GM23338 (cell line): Measurements from ENCODE around the gene CCRL2. TPM values are rescaled to one million over a fixed set of nuclear protein-coding genes. Genes with fewer than 3 reads are reported as not detected.
A peak's percentile ranks its signal among the peaks of the same experiment; 100 is the strongest.

Source experiments
- ATAC-seq: fragments of 200-7000 bp; cut with Tn5 transposase; 3 replicates; pipeline ENCODE4 v1.9.1; 2020
- DNase-seq: peaks from one replicate; pipeline ENCODE4 v3.0.0-alpha.2; 2015; ENCODE audit warnings: low spot score
- H2AFZ ChIP-seq: fragments of 200-600 bp; sonication (generic); 2 replicates; pipeline ENCODE4 v1.8.0; 2016; ENCODE audit warnings: antibody characterized with exemption, mild to moderate bottlenecking, moderate library complexity
- H3F3A ChIP-seq: fragments of 200-600 bp; sonication (generic); replicated peaks from 2 replicates; pipeline ENCODE4 v1.8.0; 2017; ENCODE audit warnings: antibody characterized with exemption, mixed run types, low read depth
- H3K27ac ChIP-seq: fragments of 200-600 bp; sonication (generic); 2 replicates; pipeline ENCODE4 v1.6.1; 2016; ENCODE audit warnings: low read depth
- H3K27me3 ChIP-seq: fragments of 200-600 bp; sonication (generic); 2 replicates; pipeline ENCODE4 v1.8.0; 2016; ENCODE audit warnings: mild to moderate bottlenecking, mixed run types, moderate library complexity; ENCODE audit not compliant: insufficient read depth
- H3K36me3 ChIP-seq: fragments of 200-600 bp; sonication (generic); 2 replicates; pipeline ENCODE4 v1.8.0; 2016; ENCODE audit warnings: mild to moderate bottlenecking; ENCODE audit not compliant: insufficient read depth
- H3K4me1 ChIP-seq: fragments of 200-600 bp; sonication (generic); 2 replicates; pipeline ENCODE4 v1.8.0; 2016; ENCODE audit warnings: mild to moderate bottlenecking, moderate library complexity; ENCODE audit not compliant: insufficient read depth
- H3K4me2 ChIP-seq: fragments of 200-600 bp; sonication (generic); 2 replicates; pipeline ENCODE4 v1.7.1; 2017; ENCODE audit warnings: mixed run types
- H3K4me3 ChIP-seq: fragments of 200-600 bp; sonication (generic); 2 replicates; pipeline ENCODE4 v1.6.1; 2016; ENCODE audit warnings: mixed run types
- H3K79me2 ChIP-seq: fragments of 200-600 bp; sonication (generic); replicated peaks from 2 replicates; pipeline ENCODE4 v1.8.0; 2017; ENCODE audit warnings: mild to moderate bottlenecking; ENCODE audit not compliant: insufficient read depth
- H3K9me2 ChIP-seq: fragments of 200-600 bp; sonication (generic); 2 replicates; pipeline ENCODE4 v1.8.0; 2017; ENCODE audit not compliant: insufficient read depth
- H4K20me1 ChIP-seq: fragments of 200-600 bp; sonication (generic); replicated peaks from 2 replicates; pipeline ENCODE4 v1.8.0; 2017; ENCODE audit warnings: mild to moderate bottlenecking; ENCODE audit not compliant: insufficient read depth
- H3K27ac Mint-ChIP-seq: 2 replicates; pipeline ENCODE4 v1.8.0; 2020; ENCODE audit warnings: inconsistent platforms, mild to moderate bottlenecking, moderate library complexity, mixed read lengths
- H3K27me3 Mint-ChIP-seq: 3 replicates; pipeline ENCODE4 v1.8.0; 2022; ENCODE audit warnings: low read depth, mild to moderate bottlenecking, moderate library complexity, mixed read lengths, inconsistent platforms; ENCODE audit not compliant: insufficient read depth, poor library complexity
- H3K36me3 Mint-ChIP-seq: 3 replicates; pipeline ENCODE4 v1.8.0; 2021; ENCODE audit warnings: low read depth, mild to moderate bottlenecking, inconsistent platforms, moderate library complexity, mixed read lengths
- H3K4me1 Mint-ChIP-seq: 3 replicates; pipeline ENCODE4 v1.8.0; 2020; ENCODE audit warnings: mild to moderate bottlenecking, inconsistent platforms, mixed read lengths
- H3K4me3 Mint-ChIP-seq: 3 replicates; pipeline ENCODE4 v1.8.0; 2021; ENCODE audit warnings: moderate library complexity, mild to moderate bottlenecking, inconsistent platforms, mixed read lengths
- H3K9me3 Mint-ChIP-seq: 3 replicates; pipeline ENCODE4 v1.8.0; 2020; ENCODE audit warnings: moderate library complexity, mild to moderate bottlenecking, inconsistent platforms, mixed read lengths
- CREB1 ChIP-seq: fragments of 250-450 bp; sonication (Bioruptor Pico); IDR thresholded peaks from 2 replicates; pipeline ENCODE4 v1.5.0; 2020; ENCODE audit warnings: low read depth, mild to moderate bottlenecking, moderate library complexity
- EZH2 ChIP-seq: fragments of 200-600 bp; sonication (generic); IDR thresholded peaks from one replicate; pipeline ENCODE4 v1.8.0; 2017; ENCODE audit warnings: antibody characterized with exemption, mild to moderate bottlenecking, low read depth; ENCODE audit not compliant: unreplicated experiment
- EZH2phosphoT487 ChIP-seq: fragments of 200-600 bp; sonication (generic); IDR thresholded peaks from one replicate; pipeline ENCODE4 v1.8.1; 2018; ENCODE audit warnings: antibody characterized with exemption; ENCODE audit not compliant: unreplicated experiment
- JUNB ChIP-seq: IDR thresholded peaks from one replicate; pipeline ENCODE4 v1.6.1; 2016; ENCODE audit warnings: antibody characterized with exemption; ENCODE audit not compliant: unreplicated experiment
- REST ChIP-seq: IDR thresholded peaks from one replicate; pipeline ENCODE4 v1.6.1; 2018; ENCODE audit warnings: antibody characterized with exemption; ENCODE audit not compliant: unreplicated experiment
- ZNF331 ChIP-seq: fragments of 250-450 bp; sonication (Bioruptor Pico); IDR thresholded peaks from 2 replicates; pipeline ENCODE4 v1.5.0; 2020; ENCODE audit warnings: low read depth, mild to moderate bottlenecking, moderate library complexity
- ZNF462 ChIP-seq: fragments of 250-450 bp; sonication (Bioruptor Pico); IDR thresholded peaks from 2 replicates; pipeline ENCODE4 v1.5.0; 2020; ENCODE audit warnings: mild to moderate bottlenecking, moderate library complexity
- polyA plus RNA-seq: library from polyadenylated mRNA; unstranded; fragments of >200 nt; fragmentation: Nextera tagmentation; extraction: Ambion mirVana; gene quantifications from 2 replicates; pipeline ENCODE4 v1.2.1, GENCODE V29; 2016
- total RNA-seq: library from RNA; depleted of rRNA; stranded (reverse); fragments of >200 nt; shearing (Covaris generic); gene quantifications from 2 replicates; pipeline ENCODE4 v1.2.3, GENCODE V29; 2014
- TF ChIP-seq, protein P1 (sequence below), 2 experiments: fragments of 200-600 bp in 1 of 2; sonication (generic) in 1 of 2; conservative IDR thresholded peaks; 2 replicates each; pipeline versions ENCODE4 v1.5.1 to v1.6.1; 2016 to 2017; ENCODE audit warnings: antibody characterized with exemption in 2 of 2, low read depth in 2 of 2, mild to moderate bottlenecking in 2 of 2, moderate library complexity in 1 of 2

Gene CCRL2
- total and polyA plus RNA-seq, 2 experiments from 2014 or later, result not detected

DNA sequence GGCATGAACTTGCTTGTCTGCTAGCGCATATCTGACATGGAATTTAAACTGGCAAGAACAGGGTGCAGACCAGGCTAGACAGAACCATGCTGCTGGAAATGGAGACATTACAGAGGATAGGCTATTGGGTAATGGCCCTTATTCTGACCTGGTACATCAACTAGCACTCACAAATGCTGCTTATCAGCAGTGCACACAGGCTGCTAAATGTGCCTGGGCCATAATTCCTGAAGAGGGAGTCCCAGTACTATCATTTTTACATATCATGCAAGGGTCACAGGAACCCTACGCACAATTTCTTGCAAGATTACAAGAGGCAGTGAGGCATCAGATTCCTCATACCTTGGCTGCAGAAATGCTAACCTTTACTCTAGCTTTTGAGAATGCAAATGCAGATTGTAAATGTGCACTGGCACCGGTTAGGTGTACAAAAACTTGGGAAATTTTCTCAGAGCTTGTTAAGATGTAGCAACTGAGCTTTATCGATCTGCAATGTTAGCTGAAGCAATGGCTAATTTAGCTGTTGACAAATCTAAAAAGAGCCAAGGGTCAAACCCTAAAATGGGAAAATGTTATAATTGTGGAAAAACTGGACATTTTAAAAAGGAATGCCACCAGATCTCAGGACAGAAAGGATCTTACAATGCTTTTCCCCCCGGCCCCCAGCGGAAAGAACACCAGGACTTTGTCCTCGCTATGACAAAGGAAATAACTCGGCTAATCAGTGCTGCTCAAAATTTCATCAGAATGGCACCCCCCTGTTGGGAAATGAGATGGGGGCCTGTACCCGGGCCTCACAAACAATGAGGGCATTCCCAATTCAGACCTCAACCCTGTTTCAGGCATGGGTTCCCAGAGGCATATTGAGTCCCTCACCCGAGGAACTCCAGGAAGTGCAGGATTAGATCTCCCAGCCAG lies 21.1 kb downstream of the CCRL2 start:
- Histone ChIP-seq H3K27me3 (no peaks in the 10 kb centered on the region), H3K36me3 (peaks cover 7% of the 10 kb centered on the region), H3K9me2 (no peaks in the 10 kb centered on the region; the same call in 1 of the 2 replicates), H3F3A (no peaks in the 10 kb centered on the region), H3K27ac (no peak overlapping the region), H4K20me1 (no peaks in the 10 kb centered on the region), H3K4me2 (no peak overlapping the region), H2AFZ (no peak overlapping the region), H3K4me3 (no peak overlapping the region), H3K79me2 (no peaks in the 10 kb centered on the region), H3K4me1 (no peaks in the 10 kb centered on the region; the same call in 1 of the 2 replicates)
- DNase-seq, result no peak
- TF ChIP-seq ZNF331 (CRISPR knock-in tag) (no peak), EZH2phosphoT487 (no peak)
- TF ChIP-seq, protein P1, sequence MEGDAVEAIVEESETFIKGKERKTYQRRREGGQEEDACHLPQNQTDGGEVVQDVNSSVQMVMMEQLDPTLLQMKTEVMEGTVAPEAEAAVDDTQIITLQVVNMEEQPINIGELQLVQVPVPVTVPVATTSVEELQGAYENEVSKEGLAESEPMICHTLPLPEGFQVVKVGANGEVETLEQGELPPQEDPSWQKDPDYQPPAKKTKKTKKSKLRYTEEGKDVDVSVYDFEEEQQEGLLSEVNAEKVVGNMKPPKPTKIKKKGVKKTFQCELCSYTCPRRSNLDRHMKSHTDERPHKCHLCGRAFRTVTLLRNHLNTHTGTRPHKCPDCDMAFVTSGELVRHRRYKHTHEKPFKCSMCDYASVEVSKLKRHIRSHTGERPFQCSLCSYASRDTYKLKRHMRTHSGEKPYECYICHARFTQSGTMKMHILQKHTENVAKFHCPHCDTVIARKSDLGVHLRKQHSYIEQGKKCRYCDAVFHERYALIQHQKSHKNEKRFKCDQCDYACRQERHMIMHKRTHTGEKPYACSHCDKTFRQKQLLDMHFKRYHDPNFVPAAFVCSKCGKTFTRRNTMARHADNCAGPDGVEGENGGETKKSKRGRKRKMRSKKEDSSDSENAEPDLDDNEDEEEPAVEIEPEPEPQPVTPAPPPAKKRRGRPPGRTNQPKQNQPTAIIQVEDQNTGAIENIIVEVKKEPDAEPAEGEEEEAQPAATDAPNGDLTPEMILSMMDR (conservative IDR thresholded peaks at IDR 0.05; ENCODE audit: low read depth in 2 of 2), result peak in 1 of 2 experiments; percentile 28; a peak in 2 of 4 replicates
- Mint-ChIP-seq H3K36me3 (peaks cover 7% of the 10 kb centered on the region; the same call in 2 of the 3 replicates), H3K4me1 (peaks cover 10% of the 10 kb centered on the region; the same call in 2 of the 3 replicates), H3K27ac (no peak overlapping the region), H3K9me3 (peaks cover 15% of the 10 kb centered on the region), H3K4me3 (no peak overlapping the region), H3K27me3 (no peaks in the 10 kb centered on the region)
- ATAC-seq, result no peak

DNA sequence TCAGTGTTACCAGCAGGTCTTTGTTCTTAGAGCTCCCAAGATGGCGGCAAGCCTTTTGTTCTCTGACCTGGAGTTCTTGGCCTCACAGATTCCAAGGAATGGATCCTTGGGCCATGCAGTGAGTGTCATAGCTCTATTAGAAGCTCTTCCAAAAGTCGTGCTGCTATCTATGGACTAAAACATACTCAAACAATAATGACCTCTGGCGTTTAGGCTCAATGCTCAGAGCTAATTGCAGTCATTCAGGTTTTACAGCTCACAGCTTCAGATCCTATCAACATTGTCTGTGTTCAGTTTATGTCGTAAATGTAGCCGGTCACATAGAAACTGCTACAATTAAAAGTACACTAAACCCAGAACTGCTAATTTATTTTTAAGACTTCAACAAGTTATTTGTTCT lies 22.2 kb downstream of the CCRL2 start:
- no peaks in the 10 kb centered on the region for H3K79me2 ChIP-seq
- H3K27me3 Mint-ChIP-seq, result no peaks in the 10 kb centered on the region
- H3K4me1 ChIP-seq, result no peaks in the 10 kb centered on the region; the same call in 1 of the 2 replicates
- no peak overlapping the region for H3K27ac Mint-ChIP-seq
- H3K9me3 Mint-ChIP-seq, result peaks cover 17% of the 10 kb centered on the region
- no peak overlapping the region for H3K4me2 ChIP-seq
- peaks cover 7% of the 10 kb centered on the region for H3K36me3 ChIP-seq
- no peaks in the 10 kb centered on the region; the same call in 1 of the 2 replicates for H3K9me2 ChIP-seq
- no peak for ATAC-seq
- no peak overlapping the region for H3K27ac ChIP-seq
- no peak for DNase-seq
- H3K27me3 ChIP-seq, result no peaks in the 10 kb centered on the region
- no peaks in the 10 kb centered on the region for H3F3A ChIP-seq
- H4K20me1 ChIP-seq, result no peaks in the 10 kb centered on the region
- H3K36me3 Mint-ChIP-seq, result peaks cover 7% of the 10 kb centered on the region; the same call in 2 of the 3 replicates
- peaks cover 10% of the 10 kb centered on the region; the same call in 2 of the 3 replicates for H3K4me1 Mint-ChIP-seq
- H2AFZ ChIP-seq, result peak overlapping the region; percentile 75
- H3K4me3 ChIP-seq, result no peak overlapping the region
- no peak overlapping the region for H3K4me3 Mint-ChIP-seq
- TF ChIP-seq EZH2 (no peak), ZNF462 (CRISPR knock-in tag) (no peak), JUNB (no peak), REST (no peak), CREB1 (CRISPR knock-in tag) (no peak), ZNF331 (CRISPR knock-in tag) (no peak)
